ENCODE data around the gene CYTH1. TPM values are rescaled to one million over a fixed set of nuclear protein-coding genes. Genes with fewer than 3 reads are reported as not detected.

CYTH1 gene
- 22.5 TPM for polyA plus RNA-seq (ENCODE audit: insufficient read length)

- no peak for DNase-seq (ENCODE audit: low read depth)
These were observed at the start of gene CYTH1 for GRCh38 chr17:78781893-78782304. TSS of gene CYTH1 (minus strand) at chr17:78782273. CDS start at chr17:78782223, 50 bp downstream.

- no peak for DNase-seq (ENCODE audit: low read depth)
These were observed 47.4 kb upstream of the CYTH1 start for GRCh38 chr17:78829477-78829876.

- no peak for DNase-seq (ENCODE audit: low read depth)
These were observed 46.6 kb upstream of the CYTH1 start for GRCh38 chr17:78828470-78829185.

GRCh38 chr17:78826836-78827509 is 44.9 kb upstream of the CYTH1 start:
- DNase-seq (ENCODE audit: low read depth), result no peak

GRCh38 chr17:78826421-78826820 is 44.3 kb upstream of the CYTH1 start:
- DNase-seq (ENCODE audit: low read depth), result no peak

GRCh38 chr17:78825696-78826095 is 43.6 kb upstream of the CYTH1 start:
- no peak for DNase-seq (ENCODE audit: low read depth)

GRCh38 chr17:78824240-78824639 is 42.2 kb upstream of the CYTH1 start:
- DNase-seq (ENCODE audit: low read depth), result no peak

- no peak for DNase-seq (ENCODE audit: low read depth)
These were observed 41.4 kb upstream of the CYTH1 start for GRCh38 chr17:78823282-78824046.

- DNase-seq (ENCODE audit: low read depth), result no peak
These were observed 40.5 kb upstream of the CYTH1 start for GRCh38 chr17:78822552-78822951.

GRCh38 chr17:78821961-78822360 is 39.9 kb upstream of the CYTH1 start:
- no peak for DNase-seq (ENCODE audit: low read depth)

- DNase-seq (ENCODE audit: low read depth), result no peak
These were observed 38.8 kb upstream of the CYTH1 start for GRCh38 chr17:78820841-78821240.

GRCh38 chr17:78819806-78820792 is 38.0 kb upstream of the CYTH1 start:
- DNase-seq (ENCODE audit: low read depth), result no peak

- DNase-seq (ENCODE audit: low read depth), result no peak
These were observed 37.3 kb upstream of the CYTH1 start for GRCh38 chr17:78819402-78819801.

- DNase-seq (ENCODE audit: low read depth), result no peak
These were observed 36.9 kb upstream of the CYTH1 start for GRCh38 chr17:78818932-78819331.

GRCh38 chr17:78818152-78818846 is 36.2 kb upstream of the CYTH1 start:
- DNase-seq (ENCODE audit: low read depth), result no peak

- DNase-seq (ENCODE audit: low read depth), result no peak
These were observed 35.0 kb upstream of the CYTH1 start for GRCh38 chr17:78817123-78817522.

- no peak for DNase-seq (ENCODE audit: low read depth)
These were observed 33.6 kb upstream of the CYTH1 start for GRCh38 chr17:78815696-78816095.

- no peak for DNase-seq (ENCODE audit: low read depth)
These were observed 30.8 kb upstream of the CYTH1 start for GRCh38 chr17:78812855-78813254.

- no peak for DNase-seq (ENCODE audit: low read depth)
These were observed 26.1 kb upstream of the CYTH1 start for GRCh38 chr17:78808163-78808562.

GRCh38 chr17:78806451-78806850 is 24.4 kb upstream of the CYTH1 start:
- DNase-seq (ENCODE audit: low read depth), result no peak

- no peak for DNase-seq (ENCODE audit: low read depth)
These were observed 23.2 kb upstream of the CYTH1 start for GRCh38 chr17:78805301-78805700.
